Cardiac septum (tissue), 1 donor: Measurements from ENCODE around the gene PLEKHM2. TPM values are rescaled to one million over a fixed set of nuclear protein-coding genes. Genes with fewer than 3 reads are reported as not detected.

Source experiments
- DNase-seq: peaks from one replicate; pipeline ENCODE4 v3.0.0-alpha.2; 2020; ENCODE audit warnings: low spot score
- intact Hi-C: fragments of 100-400 bp; cut with DNase I; formaldehyde crosslinking; loops from one replicate; pipeline ENCODE4 v1.14.0; 2022
- total RNA-seq: library from RNA; stranded (reverse); fragmentation: NEBNext Ultra II Directional; extraction: Animal tissue kit (Norgen Biotek cat#: 25700); gene quantifications from one replicate; pipeline ENCODE4 v1.2.1, GENCODE V29; 2021
- donor health status: DM: no; HTN: no; CAD: no.

PLEKHM2 gene
- total RNA-seq, 1 donor from 2014 or later = 93.1 TPM

DNA sequence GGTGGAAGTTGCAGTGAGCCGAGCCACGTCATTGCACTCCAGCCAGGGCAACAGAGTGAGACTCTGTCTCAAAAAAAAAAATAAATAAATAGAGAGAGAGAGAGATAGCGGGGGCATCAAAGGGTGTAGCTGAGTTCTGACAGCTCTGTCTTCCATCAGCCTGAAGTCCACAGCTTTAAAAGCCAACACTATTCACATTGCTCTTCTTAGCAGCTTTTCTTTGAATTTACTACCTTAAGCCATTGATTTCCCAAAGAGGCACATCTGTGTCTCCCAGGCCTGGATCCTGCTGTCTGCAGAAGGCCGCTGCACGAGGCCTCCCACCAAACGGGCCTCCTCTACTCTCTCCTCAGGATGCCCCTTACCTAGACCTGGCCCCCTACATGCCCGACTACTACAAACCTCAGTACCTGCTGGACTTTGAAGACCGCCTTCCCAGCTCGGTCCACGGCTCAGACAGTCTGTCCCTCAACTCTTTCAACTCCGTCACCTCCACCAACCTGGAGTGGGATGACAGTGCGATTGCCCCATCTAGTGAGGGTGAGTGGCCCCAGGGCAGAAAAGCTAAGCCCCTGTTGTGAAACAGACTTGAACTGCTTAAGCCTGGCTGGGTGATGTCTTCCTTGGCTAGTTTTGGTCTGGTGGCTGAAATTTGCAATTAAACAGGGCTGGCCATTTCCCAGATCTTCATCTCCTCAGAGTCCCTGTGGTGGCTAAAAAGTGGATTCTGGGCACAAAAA lies 35.4 kb downstream of the PLEKHM2 start:
- intact Hi-C loops = no loop called here

DNA sequence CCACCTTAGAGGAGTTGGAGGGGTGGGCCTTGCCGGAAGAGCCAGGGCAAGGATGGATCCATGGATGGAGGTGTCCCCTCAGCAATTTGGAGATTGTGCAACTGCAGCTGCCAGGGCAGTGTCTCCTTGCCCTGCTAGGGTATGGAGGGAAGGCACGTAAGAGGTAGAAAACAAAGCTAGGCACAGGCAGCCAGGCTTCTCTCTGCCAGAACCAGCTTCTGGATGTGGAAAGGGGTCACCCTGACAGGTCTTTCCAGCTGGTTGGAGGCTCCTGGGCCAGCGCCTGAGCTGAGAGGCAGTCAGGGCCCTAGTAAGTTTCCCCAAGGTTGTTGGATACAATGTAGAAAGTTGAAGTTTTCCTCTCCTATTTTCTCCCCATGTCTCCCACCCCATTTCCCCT lies 36.7 kb downstream of the PLEKHM2 start:
- no peak for DNase-seq

More for the DNA sequence above, 35.4 kb downstream of the PLEKHM2 start:
- DNase-seq = no peak

DNA sequence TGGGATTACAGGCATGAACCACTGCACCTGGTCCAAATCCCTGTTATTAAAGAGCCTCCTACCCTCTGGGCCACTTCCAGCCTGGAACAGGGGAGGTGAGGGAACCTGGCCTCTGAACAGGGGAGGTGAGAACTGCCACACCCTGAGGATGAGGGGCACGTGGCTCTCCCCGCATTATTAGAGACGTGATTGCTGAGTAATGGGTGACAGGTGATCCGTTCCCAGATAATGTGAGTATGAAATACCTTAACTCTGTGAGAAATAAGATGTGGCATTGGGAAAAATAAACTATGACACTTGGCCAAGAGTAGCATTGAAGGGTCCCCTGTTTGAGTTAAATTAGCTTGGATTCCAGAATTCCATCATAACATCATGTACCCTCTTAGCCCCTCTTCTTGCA lies 38.3 kb downstream of the PLEKHM2 start:
- no peak for DNase-seq
- intact Hi-C loops = no loop called here

More for the DNA sequence above, 36.7 kb downstream of the PLEKHM2 start:
- intact Hi-C loops = no loop called here

DNA sequence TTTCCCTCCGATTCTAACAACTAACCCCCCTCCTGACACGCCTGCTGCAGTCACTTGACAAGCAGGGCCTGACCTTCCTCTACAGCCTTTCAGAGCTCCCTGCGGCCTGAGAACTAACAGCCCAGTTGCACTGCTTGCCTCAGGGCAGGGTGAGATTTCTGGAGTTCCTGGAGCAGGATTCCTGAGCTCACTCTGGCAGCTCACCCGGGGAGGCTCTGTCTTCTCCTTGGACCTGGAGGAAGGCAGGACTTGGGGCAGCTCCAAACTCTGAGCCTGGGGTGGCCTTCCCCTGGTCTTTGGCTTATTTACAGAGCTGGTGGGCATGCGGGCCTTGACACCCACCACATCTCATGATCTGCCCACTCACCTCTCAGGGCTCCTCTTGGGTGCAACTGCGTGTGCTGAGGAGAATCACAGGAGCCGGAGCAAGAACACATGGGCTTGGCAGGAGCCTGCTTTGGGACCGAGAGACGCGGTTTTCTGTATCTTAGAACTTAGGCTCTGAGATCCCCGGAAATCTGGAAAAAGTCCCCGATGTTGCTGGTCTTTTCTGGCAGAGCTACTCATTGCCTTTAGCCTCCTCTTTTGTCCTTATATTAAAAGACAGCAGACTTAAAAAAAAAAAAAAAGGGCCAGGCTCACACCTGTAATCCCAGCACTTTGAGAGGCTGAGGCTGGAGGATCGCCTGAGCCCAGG lies 38.9 kb downstream of the PLEKHM2 start:
- no peak for DNase-seq
- intact Hi-C loops = no loop called here

DNA sequence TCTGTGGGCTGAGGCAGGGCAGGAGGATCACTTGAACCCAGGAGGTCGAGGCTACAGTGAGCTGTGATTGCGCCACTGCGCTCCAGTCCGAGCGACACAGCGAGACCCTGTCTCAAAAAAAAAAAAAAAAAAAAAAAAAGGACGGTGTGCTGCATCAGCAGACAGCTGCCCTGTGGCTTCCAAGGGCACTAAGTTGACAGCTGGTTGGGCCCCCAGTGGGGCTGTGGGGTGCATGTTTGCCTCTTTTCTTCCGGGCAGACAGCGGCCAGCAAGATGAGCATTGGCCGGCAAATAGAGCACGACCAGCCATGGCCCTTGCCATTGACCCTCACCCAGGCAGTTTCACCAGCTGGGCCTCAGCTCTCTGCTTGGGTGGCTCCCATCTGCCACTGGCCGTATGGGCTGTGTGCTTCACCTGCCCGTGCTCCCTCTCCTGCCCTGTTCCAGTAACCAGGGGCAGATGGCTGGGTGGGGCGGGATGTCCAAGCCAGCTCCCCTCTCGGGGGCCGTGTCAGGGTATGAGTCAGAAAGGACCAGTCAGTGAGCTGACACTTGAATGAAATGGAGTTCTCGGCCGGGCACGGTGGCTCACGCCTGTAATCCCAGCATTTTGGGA lies 39.6 kb downstream of the PLEKHM2 start:
- no peak for DNase-seq
- intact Hi-C loops = no loop called here

DNA sequence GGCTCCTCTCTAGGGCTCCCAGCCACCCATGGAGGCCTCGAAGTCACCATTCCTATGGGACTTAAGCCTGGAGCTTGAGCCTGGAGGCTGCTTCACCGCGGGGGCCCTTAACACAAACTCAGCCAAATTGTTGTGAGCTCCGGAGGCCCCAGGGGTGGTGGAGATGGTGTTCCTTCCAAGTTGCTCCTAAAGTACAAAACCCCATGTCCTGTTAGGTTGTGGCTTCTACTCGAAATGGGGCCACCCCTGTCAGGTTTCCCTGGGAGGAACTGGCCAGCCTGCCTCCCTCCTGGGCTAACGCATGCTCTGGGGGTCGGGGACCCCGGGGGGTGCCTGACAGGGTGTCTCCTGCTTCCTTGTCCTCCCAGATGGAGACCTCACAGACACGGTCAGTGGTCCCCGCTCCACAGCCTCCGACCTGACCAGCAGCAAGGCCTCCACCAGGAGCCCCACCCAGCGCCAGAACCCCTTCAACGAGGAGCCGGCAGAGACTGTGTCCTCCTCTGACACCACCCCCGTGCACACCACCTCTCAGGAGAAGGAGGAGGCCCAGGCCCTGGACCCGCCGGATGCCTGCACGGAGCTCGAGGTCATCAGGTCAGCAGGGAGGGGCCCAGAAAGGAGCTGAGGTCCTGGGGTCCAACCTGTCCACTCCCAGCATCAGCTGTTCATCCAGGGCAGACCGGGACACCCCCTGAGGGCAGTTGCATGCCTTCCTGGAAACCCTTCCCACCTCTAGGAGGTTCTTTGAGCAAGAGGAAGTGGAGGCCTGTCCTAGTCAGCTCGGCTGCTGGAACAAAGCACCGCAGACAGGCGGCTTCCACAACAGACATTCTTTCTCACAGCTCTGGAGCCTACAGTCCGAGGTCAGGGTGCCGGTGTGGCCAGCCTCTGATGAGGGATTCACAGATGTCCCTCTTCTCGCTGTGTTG lies 41.1 kb downstream of the PLEKHM2 start:
- no peak for DNase-seq
- intact Hi-C loops = no loop called here

DNA sequence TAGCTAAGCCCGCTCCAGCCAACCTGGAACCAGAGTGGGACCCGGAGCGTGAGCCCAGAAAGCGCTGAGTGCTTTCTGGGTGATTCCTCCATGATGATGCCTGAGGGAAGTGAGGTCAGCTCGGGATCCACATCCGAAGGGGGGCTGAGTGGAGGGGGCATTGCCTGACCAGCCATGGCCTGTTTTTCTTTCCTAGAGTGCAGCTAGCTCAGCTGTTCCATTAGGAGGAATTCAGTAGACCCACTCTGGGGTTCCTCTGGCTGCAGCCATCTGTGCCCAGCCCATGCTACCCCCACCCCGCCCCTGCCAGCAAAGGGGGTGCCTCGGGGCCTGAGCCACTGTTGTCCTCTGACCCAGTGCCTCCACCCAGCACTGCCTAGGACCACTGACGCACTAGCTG lies 42.4 kb downstream of the PLEKHM2 start:
- no peak for DNase-seq

DNA sequence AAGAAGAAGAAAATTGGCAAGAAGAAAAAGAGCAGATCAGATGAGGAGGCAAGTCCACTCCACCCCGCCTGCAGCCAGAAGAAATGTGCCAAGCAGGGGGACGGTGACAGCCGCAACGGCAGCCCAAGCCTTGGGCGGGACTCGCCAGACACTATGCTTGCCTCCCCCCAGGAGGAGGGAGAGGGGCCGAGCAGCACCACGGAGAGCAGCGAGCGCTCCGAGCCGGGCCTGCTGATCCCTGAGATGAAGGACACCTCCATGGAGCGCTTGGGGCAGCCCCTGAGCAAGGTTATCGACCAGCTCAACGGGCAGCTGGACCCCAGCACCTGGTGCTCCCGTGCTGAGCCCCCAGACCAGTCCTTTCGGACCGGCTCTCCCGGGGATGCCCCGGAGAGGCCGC lies 42.9 kb downstream of the PLEKHM2 start:
- no peak for DNase-seq
- intact Hi-C loops = no loop called here

More for the DNA sequence above, 42.4 kb downstream of the PLEKHM2 start:
- intact Hi-C loops = no loop called here

DNA sequence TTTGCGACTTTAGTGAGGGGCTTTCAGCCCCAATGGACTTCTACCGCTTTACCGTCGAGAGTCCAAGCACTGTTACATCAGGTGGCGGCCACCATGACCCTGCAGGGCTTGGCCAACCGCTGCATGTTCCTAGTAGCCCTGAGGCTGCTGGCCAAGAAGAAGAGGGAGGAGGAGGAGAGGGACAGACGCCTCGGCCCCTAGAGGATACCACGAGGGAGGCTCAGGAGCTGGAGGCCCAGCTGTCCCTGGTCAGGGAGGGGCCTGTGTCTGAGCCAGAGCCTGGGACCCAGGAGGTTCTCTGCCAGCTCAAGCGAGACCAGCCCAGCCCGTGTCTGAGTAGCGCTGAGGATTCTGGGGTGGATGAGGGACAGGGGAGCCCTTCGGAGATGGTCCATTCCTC lies 43.3 kb downstream of the PLEKHM2 start:
- no peak for DNase-seq
- intact Hi-C loops = no loop called here

DNA sequence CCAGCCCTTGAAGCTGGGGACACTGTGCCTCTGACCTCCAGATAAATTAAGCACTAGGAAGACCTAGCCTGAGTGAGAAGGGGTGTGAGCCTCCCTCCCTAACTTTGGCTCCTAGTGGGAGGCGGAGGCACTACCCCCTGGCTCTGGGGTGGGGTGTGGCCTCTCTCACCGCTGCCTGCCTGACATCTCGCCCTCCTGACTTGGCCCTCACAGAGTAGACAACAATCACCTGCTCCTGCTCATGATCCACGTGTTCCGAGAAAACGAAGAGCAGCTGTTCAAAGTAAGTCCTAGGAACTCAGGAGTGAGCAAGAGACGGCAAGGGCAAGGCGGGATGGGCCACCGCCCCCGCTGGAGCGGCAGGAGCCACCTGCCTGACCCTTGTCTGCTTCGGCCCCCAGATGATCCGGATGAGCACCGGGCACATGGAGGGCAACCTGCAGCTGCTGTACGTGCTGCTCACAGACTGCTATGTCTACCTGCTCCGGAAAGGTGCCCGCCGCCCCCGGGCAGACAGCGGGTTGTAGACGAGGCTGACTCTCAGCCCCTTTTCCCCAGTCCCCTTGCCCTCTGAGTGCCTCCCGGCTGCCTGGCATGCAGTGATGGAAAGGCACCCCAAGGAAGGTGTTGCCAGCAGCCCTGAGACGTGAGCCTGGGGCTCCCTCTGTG lies 43.9 kb downstream of the PLEKHM2 start:
- intact Hi-C loops = no loop called here

DNA sequence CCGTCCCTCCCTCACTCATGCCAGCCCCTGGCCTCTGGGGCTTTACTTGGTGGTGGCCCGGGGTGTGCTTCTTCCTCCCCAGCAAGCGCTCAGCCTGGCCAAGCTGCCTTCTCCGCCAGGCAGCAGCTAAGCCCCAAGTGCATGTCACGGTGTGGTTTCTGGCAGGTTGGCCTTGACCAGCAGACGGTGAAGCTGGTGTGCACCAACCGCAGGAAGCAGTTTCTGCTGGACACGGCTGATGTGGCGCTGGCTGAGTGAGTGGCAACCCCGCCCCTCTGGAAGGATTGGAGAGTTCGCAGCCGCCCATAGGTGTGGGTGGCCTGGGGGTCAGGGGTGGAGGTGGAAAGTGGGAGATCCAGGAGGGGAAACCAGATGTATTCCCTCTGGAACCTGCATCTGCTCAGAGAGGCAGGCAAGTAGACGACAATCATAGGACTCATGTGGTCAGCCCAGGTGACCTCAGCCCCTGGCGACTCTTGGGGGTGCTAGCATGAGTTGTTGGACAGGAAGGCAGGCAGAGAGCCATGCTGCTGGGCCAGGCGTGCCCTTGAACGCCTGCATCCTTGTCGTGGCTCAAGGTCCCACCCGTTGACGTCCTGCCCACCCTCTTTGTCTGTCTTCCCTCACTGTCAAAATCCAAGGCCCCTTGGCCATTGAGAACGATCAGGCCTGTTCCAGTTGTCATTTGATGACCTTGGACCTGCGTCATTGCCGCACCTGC lies 45.0 kb downstream of the PLEKHM2 start:
- intact Hi-C loops = no loop called here
- DNase-seq = no peak

More for the DNA sequence above, 43.9 kb downstream of the PLEKHM2 start:
- DNase-seq = no peak

DNA sequence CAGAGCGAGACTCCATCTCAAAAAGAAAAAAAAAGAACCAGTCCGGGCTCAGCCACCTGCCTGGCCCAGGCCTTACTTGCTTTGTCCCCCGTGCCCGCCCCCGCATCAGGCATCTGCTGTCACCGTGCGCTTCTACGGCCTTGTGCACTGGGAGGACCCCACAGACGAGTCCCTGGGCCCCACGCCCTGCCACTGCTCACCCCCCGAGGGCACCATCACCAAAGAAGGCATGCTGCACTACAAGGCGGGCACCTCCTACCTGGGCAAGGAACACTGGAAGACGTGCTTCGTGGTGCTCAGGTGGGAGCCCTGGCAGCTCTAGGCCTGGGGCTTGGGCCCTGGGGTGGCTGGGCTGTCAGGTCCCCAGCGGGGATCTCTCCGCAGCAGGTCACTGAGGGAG lies 46.3 kb downstream of the PLEKHM2 start:
- intact Hi-C loops = no loop called here
- no peak for DNase-seq

DNA sequence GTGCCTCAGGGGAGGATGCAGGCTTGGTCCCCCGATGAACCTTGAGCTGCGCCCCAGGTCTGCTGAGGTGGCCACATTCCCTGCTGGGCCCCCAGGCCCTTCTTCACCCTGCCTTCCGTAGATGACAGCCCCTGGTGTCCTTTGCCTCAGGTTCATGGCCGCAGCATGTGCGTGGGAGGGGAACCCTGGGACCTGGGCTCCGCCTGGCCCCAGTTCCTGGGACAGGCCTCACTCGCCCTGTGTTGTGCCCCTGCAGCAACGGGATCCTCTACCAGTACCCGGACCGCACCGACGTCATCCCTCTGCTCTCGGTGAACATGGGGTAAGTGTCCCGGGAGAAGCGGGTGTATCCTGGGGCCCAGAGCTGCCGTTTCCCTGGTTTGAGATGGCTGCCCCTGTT lies 46.8 kb downstream of the PLEKHM2 start:
- intact Hi-C loops = no loop called here
- no peak for DNase-seq

DNA sequence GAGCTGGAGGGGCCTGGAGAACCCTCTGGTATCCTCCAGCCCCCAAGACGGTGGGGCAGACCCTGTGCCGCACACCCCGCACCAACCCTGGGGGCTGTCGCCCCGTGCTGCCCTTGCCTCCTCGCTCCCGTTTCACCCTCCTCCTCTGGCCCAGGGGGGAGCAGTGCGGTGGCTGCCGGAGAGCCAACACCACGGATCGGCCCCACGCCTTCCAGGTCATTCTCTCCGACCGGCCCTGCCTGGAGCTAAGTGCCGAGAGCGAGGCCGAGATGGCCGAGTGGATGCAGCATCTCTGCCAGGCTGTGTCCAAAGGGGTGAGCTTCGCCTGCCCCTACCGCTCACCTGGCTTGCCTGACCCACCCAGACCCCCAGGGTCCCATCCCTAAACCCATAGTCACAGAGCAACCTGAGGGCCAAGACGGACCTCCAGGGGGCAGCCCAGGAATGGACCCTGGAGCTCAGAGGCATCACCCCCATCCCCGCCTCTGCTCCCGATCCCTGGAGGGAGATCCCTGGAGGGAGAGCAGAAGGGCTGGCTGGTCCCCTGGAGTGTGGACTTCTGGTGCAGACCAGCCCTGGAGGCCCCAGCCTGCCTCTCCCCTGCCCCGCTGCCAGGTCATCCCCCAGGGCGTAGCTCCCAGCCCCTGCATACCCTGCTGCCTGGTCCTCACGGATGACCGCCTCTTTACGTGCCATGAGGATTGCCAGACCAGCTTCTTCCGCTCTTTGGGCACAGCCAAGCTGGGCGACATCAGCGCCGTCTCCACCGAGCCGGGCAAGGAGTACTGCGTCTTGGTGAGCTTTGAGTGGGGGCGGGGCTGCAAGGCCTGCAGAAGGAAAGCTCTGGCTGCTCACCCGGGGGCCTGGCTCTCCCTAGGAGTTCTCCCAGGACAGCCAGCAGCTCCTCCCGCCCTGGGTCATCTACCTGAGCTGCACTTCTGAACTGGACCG lies 47.9 kb downstream of the PLEKHM2 start:
- intact Hi-C loops = no loop called here
- DNase-seq = no peak

DNA sequence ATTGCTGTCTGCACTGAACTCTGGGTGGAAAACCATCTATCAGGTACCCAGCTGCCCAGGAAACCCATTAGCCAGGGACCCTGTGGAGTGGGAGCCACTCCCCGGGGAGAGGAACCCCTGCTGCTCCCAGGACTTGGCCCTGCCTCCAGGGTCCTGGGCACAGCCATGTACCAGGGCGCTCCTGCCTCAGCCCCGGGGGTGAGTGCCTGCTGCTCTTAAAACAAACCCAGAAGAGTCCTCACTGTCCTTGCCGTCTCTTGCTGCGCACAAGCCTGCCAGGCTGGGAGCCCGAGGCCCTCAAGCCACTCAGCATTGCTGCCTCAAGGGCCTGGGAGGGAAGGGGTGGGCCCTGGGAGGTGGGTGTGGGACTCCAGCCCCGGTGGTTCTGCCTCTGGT lies 48.6 kb downstream of the PLEKHM2 start:
- intact Hi-C loops = no loop called here
- no peak for DNase-seq

DNA sequence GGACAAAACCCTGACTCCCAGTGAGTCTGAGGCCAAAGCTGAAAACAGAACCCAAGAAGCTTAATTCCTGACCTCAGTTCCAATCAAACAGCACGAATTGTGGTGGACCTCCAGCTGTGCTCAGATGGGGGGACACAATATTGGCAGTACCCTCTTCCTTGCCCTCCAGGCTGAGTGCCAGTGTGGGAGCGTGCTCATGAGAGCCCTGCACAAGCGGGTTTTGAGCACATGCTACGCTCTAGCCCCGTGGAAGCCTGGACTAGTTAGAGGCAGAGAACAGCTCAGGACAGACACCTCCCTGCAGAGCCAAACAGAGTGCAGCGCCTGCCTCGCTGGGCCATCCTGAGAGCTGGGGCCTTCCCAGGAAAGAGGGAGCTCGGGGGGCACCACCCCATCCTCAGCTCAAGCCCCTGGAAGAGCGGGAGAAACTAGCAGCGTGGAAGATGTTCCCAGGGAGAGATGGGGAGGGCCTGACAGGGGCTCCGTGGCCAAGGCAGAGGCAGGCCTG lies 49.2 kb downstream of the PLEKHM2 start:
- DNase-seq = no peak
- intact Hi-C loops = no loop called here

DNA sequence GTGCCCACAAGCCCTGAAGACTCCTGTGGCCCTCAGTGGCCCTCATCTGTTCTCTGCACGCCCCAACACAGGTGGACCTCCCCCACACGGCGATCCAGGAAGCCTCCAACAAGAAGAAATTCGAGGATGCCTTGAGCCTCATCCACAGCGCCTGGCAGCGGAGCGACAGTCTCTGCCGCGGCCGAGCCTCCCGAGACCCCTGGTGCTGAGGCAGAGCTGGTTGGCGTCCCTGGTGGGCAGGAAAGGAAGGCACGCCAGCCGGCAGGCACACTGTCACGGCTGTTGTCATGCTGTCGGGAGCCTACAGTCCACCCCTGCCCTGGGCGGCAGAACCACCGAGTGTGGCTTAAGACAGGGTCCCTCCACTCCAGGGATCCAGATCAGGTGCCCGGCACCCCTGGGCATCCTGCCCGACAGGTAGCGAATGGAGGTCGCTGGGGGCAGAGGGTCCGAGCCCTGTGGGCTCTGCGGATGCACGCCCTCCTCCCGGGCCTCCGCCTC lies 49.7 kb downstream of the PLEKHM2 start:
- intact Hi-C loops = no loop called here

More for the DNA sequence above, 49.7 kb downstream of the PLEKHM2 start:
- no peak for DNase-seq
